H9 (cell line): ENCODE measurements around the gene DISP1. TPM values are rescaled to one million over a fixed set of nuclear protein-coding genes. Genes with fewer than 3 reads are reported as not detected.

ENCODE experiments used
- DNase-seq: peaks from one replicate; pipeline ENCODE4 v3.0.0-alpha.2; 2017
- H2AFZ ChIP-seq: one replicate; pipeline ENCODE4 v1.6.1; 2013; ENCODE audit warnings: mild to moderate bottlenecking, low read length, control low read depth, moderate library complexity
- H2AK5ac ChIP-seq: 2 replicates; pipeline ENCODE4 v1.6.1; 2013; ENCODE audit warnings: low read length, control low read depth, mixed read lengths; ENCODE audit not compliant: insufficient read length
- H2BK120ac ChIP-seq: one replicate; pipeline ENCODE4 v1.6.1; 2013; ENCODE audit warnings: low read depth, mild to moderate bottlenecking, low read length, control low read depth, inconsistent platforms; ENCODE audit not compliant: poor library complexity, severe bottlenecking
- H2BK12ac ChIP-seq: 2 replicates; pipeline ENCODE4 v1.6.1; 2013; ENCODE audit warnings: low read length, control low read depth, mixed read lengths, low read depth; ENCODE audit not compliant: insufficient read length
- H2BK15ac ChIP-seq: 2 replicates; pipeline ENCODE4 v1.6.1; 2013; ENCODE audit warnings: low read depth, low read length, control low read depth
- H2BK20ac ChIP-seq: one replicate; pipeline ENCODE4 v1.6.1; 2013; ENCODE audit warnings: low read depth, mild to moderate bottlenecking, low read length, control low read depth, inconsistent platforms; ENCODE audit not compliant: poor library complexity, severe bottlenecking
- H2BK5ac ChIP-seq: 2 replicates; pipeline ENCODE4 v1.6.1; 2013; ENCODE audit warnings: low read length, control low read depth, mixed read lengths; ENCODE audit not compliant: insufficient read length
- H3K14ac ChIP-seq: 2 replicates; pipeline ENCODE4 v1.6.1; 2013; ENCODE audit warnings: low read length, control low read depth; ENCODE audit not compliant: insufficient read depth
- H3K18ac ChIP-seq: 2 replicates; pipeline ENCODE4 v1.6.1; 2013; ENCODE audit warnings: low read depth, mild to moderate bottlenecking, mixed read lengths, low read length, control low read depth; ENCODE audit not compliant: insufficient read length
- H3K23ac ChIP-seq: 2 replicates; pipeline ENCODE4 v1.6.1; 2013; ENCODE audit warnings: low read length, control low read depth, mixed read lengths, low read depth; ENCODE audit not compliant: insufficient read length
- H3K23me2 ChIP-seq: 2 replicates; pipeline ENCODE4 v1.6.1; 2013; ENCODE audit warnings: low read depth, mild to moderate bottlenecking, mixed read lengths, low read length, control low read depth; ENCODE audit not compliant: insufficient read length, poor library complexity, severe bottlenecking
- H3K27ac ChIP-seq: 2 replicates; pipeline ENCODE4 v1.5.1; 2013; ENCODE audit warnings: low read length, control low read depth, mixed read lengths, low read depth; ENCODE audit not compliant: insufficient read length
- H3K27me3 ChIP-seq: 2 replicates; pipeline ENCODE4 v1.6.1; 2013; ENCODE audit warnings: low read length, control low read depth, inconsistent platforms; ENCODE audit not compliant: insufficient read depth
- H3K4ac ChIP-seq: 2 replicates; pipeline ENCODE4 v1.6.1; 2013; ENCODE audit warnings: low read depth, mild to moderate bottlenecking, control low read depth, inconsistent platforms, low read length, moderate library complexity
- H3K4me1 ChIP-seq: 2 replicates; pipeline ENCODE4 v1.6.1; 2013; ENCODE audit warnings: low read length, control low read depth, inconsistent platforms; ENCODE audit not compliant: insufficient read depth
- H3K4me2 ChIP-seq: 2 replicates; pipeline ENCODE4 v1.6.1; 2013; ENCODE audit warnings: low read length, control low read depth, mixed read lengths; ENCODE audit not compliant: insufficient read length, insufficient read depth
- H3K56ac ChIP-seq: 2 replicates; pipeline ENCODE4 v1.6.1; 2013; ENCODE audit warnings: low read depth, mild to moderate bottlenecking, mixed read lengths, low read length, control low read depth; ENCODE audit not compliant: insufficient read length
- H3K79me1 ChIP-seq: 2 replicates; pipeline ENCODE4 v1.6.1; 2013; ENCODE audit warnings: low read depth, mild to moderate bottlenecking, moderate library complexity, low read length, control low read depth, inconsistent platforms; ENCODE audit not compliant: insufficient read depth, poor library complexity, severe bottlenecking
- H3K79me2 ChIP-seq: 2 replicates; pipeline ENCODE4 v1.6.1; 2013; ENCODE audit warnings: low read length, control low read depth, inconsistent platforms; ENCODE audit not compliant: insufficient read depth
- H3K9ac ChIP-seq: 2 replicates; pipeline ENCODE4 v1.6.1; 2013; ENCODE audit warnings: low read length, control low read depth, mixed read lengths; ENCODE audit not compliant: insufficient read length; ENCODE audit errors: extremely low read depth
- H3K9me3 ChIP-seq: one replicate; pipeline ENCODE4 v1.6.1; 2013; ENCODE audit warnings: low read depth, low read length, inconsistent platforms; ENCODE audit not compliant: control insufficient read depth
- H3T11ph ChIP-seq: one replicate; pipeline ENCODE4 v1.6.1; 2013; ENCODE audit warnings: mild to moderate bottlenecking, low read length, control low read depth, inconsistent platforms
- H4K20me1 ChIP-seq: one replicate; pipeline ENCODE4 v1.6.1; 2013; ENCODE audit not compliant: control insufficient read depth, insufficient read length, insufficient read depth
- H4K5ac ChIP-seq: 2 replicates; pipeline ENCODE4 v1.6.1; 2013; ENCODE audit warnings: low read depth, mild to moderate bottlenecking, mixed read lengths, low read length, control low read depth; ENCODE audit not compliant: insufficient read length
- H4K8ac ChIP-seq: replicated peaks from 2 replicates; pipeline ENCODE4 v1.6.1; 2013; ENCODE audit warnings: low read length, control low read depth, mixed read lengths, low read depth; ENCODE audit not compliant: insufficient read length
- H4K91ac ChIP-seq: 2 replicates; pipeline ENCODE4 v1.6.1; 2013; ENCODE audit warnings: low read depth, mild to moderate bottlenecking, moderate library complexity, mixed read lengths, low read length, control low read depth; ENCODE audit not compliant: insufficient read length
- H3K27ac Mint-ChIP-seq, 3 experiments: 2 replicates in 2 of 3; 3 replicates in 1 of 3; pipeline ENCODE4 v1.8.0; 2020 to 2021; ENCODE audit warnings: mixed read lengths in 3 of 3, mild to moderate bottlenecking in 1 of 3, moderate library complexity in 1 of 3
- H3K27me3 Mint-ChIP-seq: 2 replicates; pipeline ENCODE4 v1.8.0; 2021; ENCODE audit warnings: low read depth, mild to moderate bottlenecking, moderate library complexity, mixed read lengths
- H3K36me3 Mint-ChIP-seq, 3 experiments: 2 replicates in 2 of 3; 3 replicates in 1 of 3; pipeline ENCODE4 v1.8.0; 2020 to 2021; ENCODE audit warnings: low read depth in 3 of 3, mixed read lengths in 3 of 3; ENCODE audit not compliant: insufficient read depth in 1 of 3
- H3K4me1 Mint-ChIP-seq, 2 experiments: 2 replicates each; pipeline ENCODE4 v1.8.0; 2020; ENCODE audit warnings: mixed read lengths in 2 of 2
- H3K4me3 Mint-ChIP-seq, 2 experiments: 2 replicates in 1 of 2; 3 replicates in 1 of 2; pipeline ENCODE4 v1.8.0; 2020 to 2021; ENCODE audit warnings: mild to moderate bottlenecking in 2 of 2, mixed read lengths in 2 of 2, moderate library complexity in 1 of 2
- H3K9me3 Mint-ChIP-seq, 2 experiments: 2 replicates in 1 of 2; 3 replicates in 1 of 2; pipeline ENCODE4 v1.8.0; 2020; ENCODE audit warnings: mild to moderate bottlenecking in 2 of 2, mixed read lengths in 2 of 2, moderate library complexity in 1 of 2
- WGBS: extraction: QIAGEN DNeasy Blood & Tissue Kit; methylation state at CpG from one replicate; pipeline ENCODE4 v1.1.7; 2013; ENCODE audit warnings: missing lambda C conversion rate, low lambda C conversion rate, mixed read lengths; ENCODE audit not compliant: insufficient read length; ENCODE audit errors: extremely low coverage; 5-methylcytosine and 5-hydroxymethylcytosine counted together
- total RNA-seq: library from RNA; stranded (reverse); gene quantifications from 2 replicates; pipeline ENCODE4 v1.2.1, GENCODE V29; 2021
- TF ChIP-seq, protein P1 (sequence below): fragments of 200-600 bp; sonication (generic); conservative IDR thresholded peaks from 3 replicates; pipeline ENCODE4 v1.8.0; 2021; ENCODE audit warnings: antibody characterized with exemption, mild to moderate bottlenecking

Gene DISP1
- total RNA-seq, 1 experiment from 2014 or later = 2.6 TPM

DNA sequence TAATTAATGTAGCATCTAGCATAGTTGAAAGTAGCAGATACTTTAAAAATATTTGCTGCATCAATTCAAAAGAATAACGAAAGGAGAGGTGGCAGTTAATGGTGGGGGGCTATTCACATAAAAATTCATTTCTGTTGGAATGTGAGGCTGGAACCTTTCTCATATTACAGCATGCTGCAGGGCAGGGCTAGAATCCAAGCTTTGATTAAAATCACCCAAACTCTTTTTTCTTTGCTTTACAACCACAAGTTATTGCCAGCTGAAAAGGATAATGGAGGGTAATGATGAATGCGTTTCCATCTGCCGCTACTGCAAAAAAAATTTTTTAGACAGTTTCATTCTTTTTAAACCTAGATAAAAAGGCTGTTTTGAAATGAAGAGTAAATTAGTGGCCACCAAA, 9.8 kb downstream of the DISP1 start:
- Histone ChIP-seq H3K79me1 (no peaks in the 10 kb centered on the region), H3K4ac (no peak overlapping the region), H3K9me3 (no peaks in the 10 kb centered on the region), H3K14ac (no peak overlapping the region), H3K27me3 (no peaks in the 10 kb centered on the region), H4K91ac (no peak overlapping the region), H3K18ac (no peak overlapping the region), H2BK15ac (no peak overlapping the region), H3K4me1 (no peaks in the 10 kb centered on the region; the same call in 1 of the 2 replicates), H3K27ac (no peak overlapping the region), H2BK5ac (no peak overlapping the region), H2BK20ac (no peak overlapping the region), H2BK120ac (no peak overlapping the region), H2AK5ac (no peak overlapping the region), H3K23ac (no peak overlapping the region), H3K4me2 (no peak overlapping the region), H3K23me2 (no peaks in the 10 kb centered on the region), H2AFZ (no peak overlapping the region), H4K5ac (no peak overlapping the region), H3K79me2 (no peaks in the 10 kb centered on the region; the same call in 1 of the 2 replicates), H3K56ac (no peak overlapping the region), H4K8ac (no peak overlapping the region), H3T11ph (no peak overlapping the region), H4K20me1 (no peaks in the 10 kb centered on the region), H3K9ac (no peak overlapping the region), H2BK12ac (no peak overlapping the region)
- Mint-ChIP-seq H3K9me3 (no peaks in the 10 kb centered on the region; a peak in 1 of 5 replicates), H3K27ac (peak overlapping the region in 2 of 3 experiments; percentile 65 to 80; a peak in 4 of 7 replicates), H3K36me3 (no peaks in the 10 kb centered on the region), H3K4me1 (peaks cover 22 to 60% of the 10 kb centered on the region in 2 experiments), H3K27me3 (no peaks in the 10 kb centered on the region), H3K4me3 (peak overlapping the region in 1 of 2 experiments; percentile 10; a peak in 1 of 5 replicates)
- TF ChIP-seq, protein P1, sequence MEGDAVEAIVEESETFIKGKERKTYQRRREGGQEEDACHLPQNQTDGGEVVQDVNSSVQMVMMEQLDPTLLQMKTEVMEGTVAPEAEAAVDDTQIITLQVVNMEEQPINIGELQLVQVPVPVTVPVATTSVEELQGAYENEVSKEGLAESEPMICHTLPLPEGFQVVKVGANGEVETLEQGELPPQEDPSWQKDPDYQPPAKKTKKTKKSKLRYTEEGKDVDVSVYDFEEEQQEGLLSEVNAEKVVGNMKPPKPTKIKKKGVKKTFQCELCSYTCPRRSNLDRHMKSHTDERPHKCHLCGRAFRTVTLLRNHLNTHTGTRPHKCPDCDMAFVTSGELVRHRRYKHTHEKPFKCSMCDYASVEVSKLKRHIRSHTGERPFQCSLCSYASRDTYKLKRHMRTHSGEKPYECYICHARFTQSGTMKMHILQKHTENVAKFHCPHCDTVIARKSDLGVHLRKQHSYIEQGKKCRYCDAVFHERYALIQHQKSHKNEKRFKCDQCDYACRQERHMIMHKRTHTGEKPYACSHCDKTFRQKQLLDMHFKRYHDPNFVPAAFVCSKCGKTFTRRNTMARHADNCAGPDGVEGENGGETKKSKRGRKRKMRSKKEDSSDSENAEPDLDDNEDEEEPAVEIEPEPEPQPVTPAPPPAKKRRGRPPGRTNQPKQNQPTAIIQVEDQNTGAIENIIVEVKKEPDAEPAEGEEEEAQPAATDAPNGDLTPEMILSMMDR = no peak
- DNase-seq = no peak
- no CpG with 5 or more reads among the region's 3 CpGs for WGBS
